CD14-positive monocyte (primary cell): ENCODE measurements around the gene RXFP3. TPM values are rescaled to one million over a fixed set of nuclear protein-coding genes. Genes with fewer than 3 reads are reported as not detected.

ENCODE experiments used
- DNase-seq, 3 donors: peaks; one replicate each; pipeline ENCODE4 v3.0.0-alpha.2; 2011 to 2022
- H2AFZ ChIP-seq: 2 replicates; pipeline ENCODE4 v1.6.0; 2012; ENCODE audit warnings: mild to moderate bottlenecking, low read depth, low read length, inconsistent platforms; ENCODE audit not compliant: insufficient read depth, poor library complexity, severe bottlenecking
- H3K27ac ChIP-seq, 2 donors: 1 replicate in 1 of 2; 2 replicates in 1 of 2; pipeline ENCODE4 v1.5.1; 2012 to 2013; ENCODE audit warnings: low read length in 2 of 2, control low read depth in 1 of 2, inconsistent platforms in 1 of 2, low read depth in 1 of 2, mild to moderate bottlenecking in 1 of 2
- H3K27me3 ChIP-seq, 2 donors: one replicate each; pipeline versions ENCODE4 v1.6.0 to v1.6.1; 2011 to 2013; ENCODE audit warnings: low read length in 2 of 2; ENCODE audit not compliant: control insufficient read depth in 2 of 2, insufficient read depth in 2 of 2
- H3K36me3 ChIP-seq, 2 donors: replicated peaks in 1 of 2; 1 replicate in 1 of 2; 2 replicates in 1 of 2; pipeline versions ENCODE4 v1.5.1 to v1.6.1; 2012 to 2013; ENCODE audit warnings: low read length in 2 of 2, control low read depth in 1 of 2, inconsistent platforms in 1 of 2, mild to moderate bottlenecking in 1 of 2; ENCODE audit not compliant: insufficient read depth in 2 of 2, control insufficient read depth in 1 of 2
- H3K4me1 ChIP-seq, 2 donors: 1 replicate in 1 of 2; 2 replicates in 1 of 2; pipeline versions ENCODE4 v1.5.1 to v1.6.1; 2012 to 2013; ENCODE audit warnings: low read length in 2 of 2, control low read depth in 1 of 2, inconsistent platforms in 1 of 2, mild to moderate bottlenecking in 1 of 2, moderate library complexity in 1 of 2; ENCODE audit not compliant: insufficient read depth in 2 of 2, control insufficient read depth in 1 of 2
- H3K4me2 ChIP-seq: replicated peaks from 2 replicates; pipeline ENCODE3; 2012; ENCODE audit warnings: low read length, moderate library complexity, mild to moderate bottlenecking; ENCODE audit not compliant: poor library complexity, severe bottlenecking; ENCODE audit errors: extremely low read depth
- H3K4me3 ChIP-seq, 3 experiments: fragments of 200-600 bp in 1 of 3; sonication (generic) in 1 of 3; replicated peaks in 1 of 3; 1 replicate in 2 of 3; 2 replicates in 1 of 3; pipeline ENCODE4 v1.5.1; 2011 to 2013; ENCODE audit warnings: low read length in 3 of 3, mild to moderate bottlenecking in 3 of 3, control low read depth in 2 of 3, low read depth in 2 of 3, inconsistent platforms in 1 of 3, moderate library complexity in 1 of 3
- H3K79me2 ChIP-seq: 2 replicates; pipeline ENCODE4 v1.6.0; 2012; ENCODE audit warnings: mild to moderate bottlenecking, control low read depth, inconsistent platforms, low read length, moderate library complexity; ENCODE audit not compliant: insufficient read depth
- H3K9ac ChIP-seq: 2 replicates; pipeline ENCODE4 v1.6.0; 2017; ENCODE audit warnings: low read length, mild to moderate bottlenecking; ENCODE audit not compliant: insufficient read depth, poor library complexity, severe bottlenecking
- H3K9me3 ChIP-seq, 2 donors: replicated peaks in 1 of 2; 1 replicate in 1 of 2; 2 replicates in 1 of 2; pipeline versions ENCODE4 v1.5.1 to v1.6.1; 2012 to 2013; ENCODE audit warnings: low read length in 2 of 2, control low read depth in 1 of 2; ENCODE audit not compliant: control insufficient read depth in 1 of 2, insufficient read depth in 1 of 2
- H4K20me1 ChIP-seq: 2 replicates; pipeline ENCODE4 v1.6.0; 2012; ENCODE audit warnings: mild to moderate bottlenecking, low read length, control low read depth, moderate library complexity; ENCODE audit not compliant: insufficient read depth
- H3K27ac Mint-ChIP-seq, 7 donors: one replicate each; pipeline ENCODE4 v1.8.0; 2020; ENCODE audit warnings: mild to moderate bottlenecking in 7 of 7, mixed read lengths in 7 of 7, moderate library complexity in 6 of 7, inconsistent platforms in 2 of 7
- H3K27me3 Mint-ChIP-seq, 3 donors: one replicate each; pipeline ENCODE4 v1.8.0; 2021 to 2022; ENCODE audit warnings: low read depth in 3 of 3, mild to moderate bottlenecking in 3 of 3, mixed read lengths in 3 of 3, moderate library complexity in 3 of 3, inconsistent platforms in 1 of 3
- H3K36me3 Mint-ChIP-seq, 2 donors: one replicate each; pipeline ENCODE4 v1.8.0; 2020; ENCODE audit warnings: mixed read lengths in 2 of 2, inconsistent platforms in 1 of 2, mild to moderate bottlenecking in 1 of 2
- H3K4me1 Mint-ChIP-seq: one replicate; pipeline ENCODE4 v1.8.0; 2020; ENCODE audit warnings: mild to moderate bottlenecking, mixed read lengths
- H3K4me3 Mint-ChIP-seq, 2 donors: one replicate each; pipeline ENCODE4 v1.8.0; 2020; ENCODE audit warnings: mild to moderate bottlenecking in 2 of 2, mixed read lengths in 2 of 2, moderate library complexity in 1 of 2
- H3K9me3 Mint-ChIP-seq, 7 donors: one replicate each; pipeline ENCODE4 v1.8.0; 2020 to 2022; ENCODE audit warnings: mixed read lengths in 7 of 7, mild to moderate bottlenecking in 6 of 7, moderate library complexity in 6 of 7, inconsistent platforms in 2 of 7
- CTCF ChIP-seq: fragments of 200-600 bp; IDR thresholded peaks from one replicate; pipeline ENCODE4 v1.8.0; 2022; ENCODE audit warnings: antibody characterized with exemption, mild to moderate bottlenecking
- WGBS: methylation state at CpG from one replicate; pipeline ENCODE4 v1.1.5; 2013; ENCODE audit warnings: missing lambda C conversion rate; ENCODE audit not compliant: insufficient coverage; 5-methylcytosine and 5-hydroxymethylcytosine counted together
- intact Hi-C, 2 donors: fragments of 100-400 bp; cut with micrococcal nuclease; formaldehyde crosslinking; loops; one replicate each; pipeline versions ENCODE4 v1.15.0 to v1.15.1; 2023
- polyA plus RNA-seq, 3 donors: library from polyadenylated mRNA; depleted of rRNA in 1 of 3; unstranded in 2 of 3; stranded (reverse) in 1 of 3; fragments of 300-500 nt in 2 of 3; fragments of >200 nt in 1 of 3; fragmentation: Illumina TruSeq in 2 of 3; gene quantifications; 1 replicate in 2 of 3; 2 replicates in 1 of 3; pipeline ENCODE4 v1.2.3, GENCODE V29; 2012 to 2021

The RXFP3 gene
- polyA plus RNA-seq, 3 donors = not detected

- H4K20me1 ChIP-seq = no peaks in the 10 kb centered on the region
- H3K36me3 ChIP-seq = peaks cover 14 to 15% of the 10 kb centered on the region in 2 donors
- peaks cover 7 to 12% of the 10 kb centered on the region in 2 donors for H3K9me3 ChIP-seq
- no peak for DNase-seq
- H3K9me3 Mint-ChIP-seq = peaks cover 0 to 6% (median 0%) of the 10 kb centered on the region in 7 donors
- no peak overlapping the region for H3K4me3 ChIP-seq
- no peaks in the 10 kb centered on the region for H3K27me3 Mint-ChIP-seq
- intact Hi-C loops = no loop called here
- H3K4me1 ChIP-seq = no peaks in the 10 kb centered on the region
- no peak overlapping the region for H3K27ac ChIP-seq
- no peaks in the 10 kb centered on the region for H3K27me3 ChIP-seq
- H3K36me3 Mint-ChIP-seq = peaks cover 14% of the 10 kb centered on the region in 2 donors
- WGBS = 98% methylated on average over 15 of the region's 15 CpGs
- no peaks in the 10 kb centered on the region for H3K4me1 Mint-ChIP-seq
- no peak overlapping the region for H2AFZ ChIP-seq
- no peaks in the 10 kb centered on the region for H3K79me2 ChIP-seq
- no peak for TF ChIP-seq CTCF
- H3K27ac Mint-ChIP-seq = no peak overlapping the region
- H3K9ac ChIP-seq = no peak overlapping the region
- no peak overlapping the region for H3K4me2 ChIP-seq
- no peak overlapping the region for H3K4me3 Mint-ChIP-seq
Measured at GRCh38 chr5:33984178-33984577, 48.0 kb downstream of the RXFP3 start.

DNA sequence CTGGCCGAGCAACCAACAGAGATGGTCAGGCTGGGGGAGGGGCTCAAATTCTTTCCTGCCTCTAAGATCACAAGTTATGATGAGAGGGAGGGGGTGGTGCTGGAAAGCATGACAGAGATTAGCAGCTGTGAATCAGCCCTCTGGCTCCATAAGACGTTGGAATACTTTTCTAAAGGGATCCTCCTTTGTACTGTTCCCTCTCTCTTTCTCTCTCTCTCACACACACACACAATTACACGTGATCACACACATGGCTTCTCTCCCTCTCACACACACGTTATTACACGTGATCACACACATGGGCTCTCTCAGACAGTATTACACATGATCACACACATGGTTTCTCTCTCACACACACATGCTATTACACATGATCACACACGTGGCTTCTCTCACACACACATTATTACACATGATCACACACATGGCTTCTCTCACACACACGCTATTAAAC lies 48.5 kb downstream of the RXFP3 start, which contains the start of gene SLC45A2:
Gene SLC45A2 (minus strand): TSS at position 23 of the 454 bp plus-strand sequence. CDS start 110 bp downstream, outside the sequence.
- Histone ChIP-seq H3K4me1 (no peaks in the 10 kb centered on the region), H3K4me2 (no peak within 1 kb of the TSS), H3K27me3 (no peaks in the 10 kb centered on the region), H2AFZ (no peak within 1 kb of the TSS), H3K36me3 (peaks cover 15 to 16% of the 10 kb centered on the region in 2 donors), H3K9me3 (peaks cover 7 to 12% of the 10 kb centered on the region in 2 donors), H3K27ac (no peak within 1 kb of the TSS), H4K20me1 (no peaks in the 10 kb centered on the region), H3K4me3 (no peak within 1 kb of the TSS), H3K79me2 (no peaks in the 10 kb centered on the region), H3K9ac (no peak within 1 kb of the TSS)
- no peak within 1 kb of the TSS for H3K27ac Mint-ChIP-seq
- H3K4me1 Mint-ChIP-seq = no peaks in the 10 kb centered on the region
- H3K4me3 Mint-ChIP-seq = no peak within 1 kb of the TSS
- TF ChIP-seq CTCF = no peak
- intact Hi-C loops = no loop called here
- peaks cover 0 to 6% (median 0%) of the 10 kb centered on the region in 7 donors for H3K9me3 Mint-ChIP-seq
- no peak for DNase-seq
- H3K36me3 Mint-ChIP-seq = peaks cover 14 to 17% of the 10 kb centered on the region in 2 donors
- H3K27me3 Mint-ChIP-seq = no peaks in the 10 kb centered on the region
- 89% methylated on average over 6 of the region's 7 CpGs for WGBS
